Measurements from ENCODE around the gene PARK7. TPM values are rescaled to one million over a fixed set of nuclear protein-coding genes. Genes with fewer than 3 reads are reported as not detected.
"Not testable (repeated sequence)": the region's sequence is repeated elsewhere in the genome, so short reads cannot be mapped to it uniquely, and the experiment has no call there.

Gene PARK7
- total RNA-seq (2014; rRNA removed; shearing (Covaris generic)): 441 and 456 TPM in 2 replicates

- peak within 1 kb of the TSS; percentile 70 for H3K4me3 ChIP-seq
- H3K27ac ChIP-seq: peak within 1 kb of the TSS; percentile 62
- no peaks in the 10 kb centered on the region for H3K9me3 ChIP-seq (replicated peaks)
- peaks cover 34% of the 10 kb centered on the region for H3K36me3 ChIP-seq
- H3K27me3 ChIP-seq: no peaks in the 10 kb centered on the region
- DNase-seq: peak; percentile 100
- no peaks in the 10 kb centered on the region for H3K4me1 ChIP-seq
Observed at GRCh38 chr1:7961216-7962013, at the start of gene PARK7. PARK7 (plus strand) TSS chr1:7961711; CDS start chr1:7962786, 1,075 bp downstream.

GRCh38 chr1:7912145-7912544, 49.4 kb upstream of the PARK7 start:
- no peaks in the 10 kb centered on the region for H3K9me3 ChIP-seq (replicated peaks)
- no peaks in the 10 kb centered on the region; the same call in 1 of the 2 replicates for H3K27me3 ChIP-seq
- H3K4me3 ChIP-seq: no peak overlapping the region

DNA sequence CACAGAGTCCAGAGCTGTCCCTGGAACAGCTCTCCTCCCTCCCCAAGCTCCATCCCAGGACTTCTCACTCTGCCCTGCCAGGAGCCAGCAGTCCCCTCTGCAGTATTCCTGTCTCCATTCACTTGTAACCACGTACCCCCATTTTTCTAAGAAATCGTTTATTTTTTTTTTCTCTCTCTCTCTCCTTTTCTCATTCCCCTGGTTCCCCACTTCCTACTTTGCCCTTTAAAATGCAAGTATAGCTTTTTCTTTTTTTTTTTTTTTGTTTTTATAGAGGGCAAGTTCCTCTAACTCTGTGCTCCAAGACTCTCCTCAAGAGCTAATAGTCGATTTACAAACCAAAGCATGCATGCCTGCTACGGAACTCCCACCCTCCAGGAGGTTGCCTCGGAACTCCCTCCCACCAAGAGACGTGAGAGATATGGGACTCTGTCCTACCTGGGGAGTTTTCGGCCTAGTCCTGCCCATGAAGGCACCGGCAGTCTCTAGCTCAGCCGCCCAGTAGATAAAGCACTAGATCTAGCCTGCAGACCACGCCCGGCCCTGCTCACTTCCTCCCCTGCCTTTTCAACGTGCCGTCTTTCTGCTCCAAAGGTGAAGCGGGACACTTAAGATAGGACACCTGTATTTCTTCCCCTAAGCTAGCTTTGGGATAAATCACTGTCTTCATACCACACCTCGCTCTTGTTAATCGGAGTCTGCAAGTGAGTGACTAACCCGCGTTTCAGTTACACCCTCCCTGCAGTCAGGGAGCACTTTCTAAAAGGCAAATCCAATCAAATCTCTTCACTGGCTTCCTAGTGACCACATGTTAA, 48.6 kb upstream of the PARK7 start:
- Histone ChIP-seq H3K36me3 (no peaks in the 10 kb centered on the region), H3K9me3 (replicated peaks) (no peaks in the 10 kb centered on the region), H3K4me1 (no peaks in the 10 kb centered on the region), H3K27ac (no peak overlapping the region), H3K27me3 (no peaks in the 10 kb centered on the region; the same call in 1 of the 2 replicates), H3K4me3 (no peak overlapping the region)
- DNase-seq: no peak

More at GRCh38 chr1:7912145-7912544, 49.4 kb upstream of the PARK7 start:
- H3K4me1 ChIP-seq: no peaks in the 10 kb centered on the region
- no peak overlapping the region for H3K27ac ChIP-seq
- no peaks in the 10 kb centered on the region for H3K36me3 ChIP-seq
- DNase-seq: no peak

DNA sequence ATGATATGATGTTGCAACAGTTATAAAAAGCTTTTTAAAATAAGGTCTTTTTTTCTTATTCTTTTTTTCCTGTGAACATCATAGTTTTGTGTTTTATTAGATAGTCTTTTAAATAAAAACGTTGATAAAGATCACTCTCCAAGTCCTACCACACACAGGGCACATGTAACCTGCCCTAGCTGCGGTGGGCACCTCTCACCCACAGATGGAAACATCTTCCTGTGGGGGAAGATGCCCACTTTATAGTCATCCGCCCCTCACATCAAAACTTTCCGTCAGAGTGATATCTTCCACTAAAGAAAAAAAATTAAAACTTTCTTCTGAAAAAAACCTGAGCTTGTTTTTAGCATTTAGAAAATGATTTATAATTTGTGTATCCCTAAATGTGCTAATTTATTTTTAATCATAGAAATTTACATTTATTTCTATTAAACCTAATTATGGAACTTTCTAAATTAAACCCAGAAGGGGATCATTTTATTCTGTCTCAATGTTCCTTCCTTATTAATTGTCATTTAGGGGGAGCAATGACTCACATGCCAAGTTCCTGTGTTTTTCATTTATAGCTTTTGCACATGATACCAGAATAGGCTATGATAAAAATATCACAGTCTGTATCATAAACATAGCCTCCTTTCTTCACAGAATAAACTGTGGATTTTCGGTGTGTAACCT, 45.5 kb upstream of the PARK7 start:
- no peaks in the 10 kb centered on the region for H3K36me3 ChIP-seq
- no peaks in the 10 kb centered on the region for H3K4me1 ChIP-seq
- no peaks in the 10 kb centered on the region; the same call in 1 of the 2 replicates for H3K27me3 ChIP-seq
- no peak overlapping the region for H3K4me3 ChIP-seq
- no peak for DNase-seq
- H3K9me3 ChIP-seq (replicated peaks): no peaks in the 10 kb centered on the region
- H3K27ac ChIP-seq: no peak overlapping the region

- Histone ChIP-seq H3K4me3 (no peak overlapping the region), H3K4me1 (no peaks in the 10 kb centered on the region), H3K27me3 (no peaks in the 10 kb centered on the region; the same call in 1 of the 2 replicates), H3K27ac (no peak overlapping the region), H3K36me3 (no peaks in the 10 kb centered on the region), H3K9me3 (replicated peaks) (no peaks in the 10 kb centered on the region)
- DNase-seq: no peak
Observed at GRCh38 chr1:7916501-7916830, 45.0 kb upstream of the PARK7 start.

- H3K27me3 ChIP-seq; H3K4me3 ChIP-seq; H3K36me3 ChIP-seq; H3K9me3 ChIP-seq (replicated peaks); H3K4me1 ChIP-seq; H3K27ac ChIP-seq; DNase-seq: not testable (repeated sequence)
Observed at GRCh38 chr1:7917971-7918370, 43.5 kb upstream of the PARK7 start.

DNA sequence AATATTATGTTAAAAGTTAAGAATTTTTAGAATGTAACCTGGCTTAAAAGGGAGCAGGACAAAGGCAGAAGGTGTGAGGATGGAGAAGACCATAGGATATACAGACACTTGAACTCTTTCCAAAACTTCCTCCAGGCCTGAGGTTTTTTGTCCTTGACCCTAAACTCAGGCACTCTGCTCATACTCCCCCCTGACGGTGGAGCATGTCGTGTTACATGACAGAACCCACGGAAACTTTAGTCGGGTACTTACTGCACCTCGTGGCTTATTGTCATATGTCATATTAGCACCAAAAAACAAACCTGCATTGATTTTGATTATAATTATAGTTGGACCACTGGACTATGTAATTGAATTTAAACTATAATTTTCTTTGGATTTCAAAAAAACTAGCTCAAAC, 41.6 kb upstream of the PARK7 start:
- Histone ChIP-seq H3K4me3 (no peak overlapping the region), H3K4me1 (no peaks in the 10 kb centered on the region), H3K27ac (no peak overlapping the region), H3K27me3 (no peaks in the 10 kb centered on the region; the same call in 1 of the 2 replicates), H3K36me3 (no peaks in the 10 kb centered on the region), H3K9me3 (replicated peaks) (no peaks in the 10 kb centered on the region)
- DNase-seq: no peak

GRCh38 chr1:7921796-7922195, 39.7 kb upstream of the PARK7 start:
- Histone ChIP-seq H3K4me1 (no peaks in the 10 kb centered on the region), H3K4me3 (no peak overlapping the region), H3K27me3 (no peaks in the 10 kb centered on the region; the same call in 1 of the 2 replicates), H3K27ac (no peak overlapping the region), H3K9me3 (replicated peaks) (no peaks in the 10 kb centered on the region), H3K36me3 (no peaks in the 10 kb centered on the region)
- no peak for DNase-seq

DNA sequence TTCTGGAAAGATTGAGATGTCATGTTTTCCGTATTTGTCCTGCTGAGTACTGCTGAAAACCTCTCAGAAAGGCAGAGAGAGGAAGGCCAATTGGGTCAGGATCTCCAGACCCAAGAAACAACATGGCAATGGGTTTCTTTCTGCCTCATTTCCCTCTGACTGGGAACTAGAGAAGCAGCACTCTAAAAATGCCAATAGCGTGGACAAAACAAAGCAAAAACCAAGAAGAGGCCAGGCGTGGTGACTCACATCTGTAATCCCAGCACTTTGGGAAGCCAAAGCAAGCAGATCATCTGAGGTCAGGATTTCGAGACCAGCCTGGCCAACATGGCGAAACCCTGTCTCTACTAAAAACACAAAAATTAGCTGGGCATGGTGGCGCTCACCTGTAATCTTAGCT, 39.2 kb upstream of the PARK7 start:
- H3K27ac ChIP-seq: no peak overlapping the region
- H3K4me3 ChIP-seq: no peak overlapping the region
- DNase-seq: no peak

GRCh38 chr1:7927061-7927460, 34.5 kb upstream of the PARK7 start:
- DNase-seq; H3K27me3 ChIP-seq; H3K36me3 ChIP-seq; H3K4me3 ChIP-seq; H3K27ac ChIP-seq; H3K9me3 ChIP-seq (replicated peaks); H3K4me1 ChIP-seq: not testable (repeated sequence)

More for the DNA sequence above, 39.2 kb upstream of the PARK7 start:
- Histone ChIP-seq H3K27me3 (no peaks in the 10 kb centered on the region), H3K4me1 (no peaks in the 10 kb centered on the region), H3K9me3 (replicated peaks) (no peaks in the 10 kb centered on the region), H3K36me3 (no peaks in the 10 kb centered on the region)

DNA sequence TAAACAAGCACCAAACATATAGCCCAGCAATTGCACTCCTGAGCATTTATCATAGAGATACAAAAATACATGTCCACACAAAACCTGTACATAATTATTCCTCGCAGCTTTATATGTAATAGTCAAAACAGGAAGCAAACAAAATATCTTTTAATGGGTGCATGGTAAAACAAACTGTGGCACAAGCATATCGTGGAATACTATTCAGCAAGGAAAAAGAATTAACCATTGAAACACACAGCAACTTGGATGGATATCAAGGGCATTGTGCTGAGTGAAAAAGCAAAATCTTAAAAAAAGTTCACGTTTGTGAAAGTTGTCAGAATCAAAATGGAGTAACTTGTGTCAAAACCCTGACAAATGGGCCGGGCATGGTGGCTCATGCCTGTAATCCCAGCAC, 33.3 kb upstream of the PARK7 start:
- no peaks in the 10 kb centered on the region for H3K36me3 ChIP-seq
- H3K9me3 ChIP-seq (replicated peaks): no peaks in the 10 kb centered on the region
- no peaks in the 10 kb centered on the region for H3K4me1 ChIP-seq
- H3K27ac ChIP-seq: no peak overlapping the region
- DNase-seq: no peak
- H3K27me3 ChIP-seq: no peaks in the 10 kb centered on the region
- H3K4me3 ChIP-seq: no peak overlapping the region

DNA sequence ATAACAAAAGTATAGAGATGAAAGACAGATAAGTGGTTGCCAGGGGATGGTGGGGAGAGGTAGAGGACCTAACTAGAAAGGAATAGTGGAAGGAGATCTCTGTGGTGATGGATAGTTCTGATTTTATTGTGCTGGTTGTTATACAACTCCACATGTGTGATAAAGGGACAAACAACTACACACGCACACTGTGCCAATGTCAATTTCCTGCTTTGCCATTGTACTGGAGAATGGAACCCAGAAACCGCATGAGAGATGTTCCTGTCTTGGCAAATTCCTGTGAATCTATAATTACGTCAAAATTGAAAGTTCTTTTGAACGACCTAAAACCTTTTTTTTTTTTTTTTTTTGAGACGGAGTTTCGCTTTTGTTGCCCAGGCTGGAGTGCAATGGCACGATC, 31.9 kb upstream of the PARK7 start:
- Histone ChIP-seq H3K4me1 (no peaks in the 10 kb centered on the region), H3K27me3 (no peaks in the 10 kb centered on the region), H3K27ac (no peak overlapping the region), H3K4me3 (no peak overlapping the region), H3K36me3 (no peaks in the 10 kb centered on the region), H3K9me3 (replicated peaks) (no peaks in the 10 kb centered on the region)
- DNase-seq: no peak

- H3K27me3 ChIP-seq: no peaks in the 10 kb centered on the region
- H3K36me3 ChIP-seq: no peaks in the 10 kb centered on the region
- no peaks in the 10 kb centered on the region for H3K4me1 ChIP-seq
- H3K4me3 ChIP-seq: no peak overlapping the region
- no peak for DNase-seq
- H3K27ac ChIP-seq: no peak overlapping the region
- H3K9me3 ChIP-seq (replicated peaks): no peaks in the 10 kb centered on the region
Observed at GRCh38 chr1:7930645-7931445, 30.7 kb upstream of the PARK7 start.

- Histone ChIP-seq H3K4me3 (no peak overlapping the region), H3K27me3 (no peaks in the 10 kb centered on the region), H3K4me1 (no peaks in the 10 kb centered on the region), H3K9me3 (replicated peaks) (no peaks in the 10 kb centered on the region), H3K36me3 (no peaks in the 10 kb centered on the region), H3K27ac (no peak overlapping the region)
- no peak for DNase-seq
Observed at GRCh38 chr1:7931446-7931812, 30.1 kb upstream of the PARK7 start.
